Measurements from ENCODE around the gene GFRA4.

The GFRA4 gene

GRCh38 chr20:3707508-3707899 is 44.3 kb upstream of the GFRA4 start:
- Mint-ChIP-seq H3K4me1 (peaks cover 5% of the 10 kb centered on the region), H3K4me3 (no peak overlapping the region), H3K27ac (no peak overlapping the region), H3K9me3 (no peaks in the 10 kb centered on the region), H3K36me3 (ENCODE audit: low read depth) (no peaks in the 10 kb centered on the region), H3K27me3 (ENCODE audit: low read depth) (peaks cover 7% of the 10 kb centered on the region)
- TF ChIP-seq CTCF (IDR thresholded peaks at IDR 0.05; ENCODE audit: unreplicated experiment in 3 of 3) = no peak

DNA sequence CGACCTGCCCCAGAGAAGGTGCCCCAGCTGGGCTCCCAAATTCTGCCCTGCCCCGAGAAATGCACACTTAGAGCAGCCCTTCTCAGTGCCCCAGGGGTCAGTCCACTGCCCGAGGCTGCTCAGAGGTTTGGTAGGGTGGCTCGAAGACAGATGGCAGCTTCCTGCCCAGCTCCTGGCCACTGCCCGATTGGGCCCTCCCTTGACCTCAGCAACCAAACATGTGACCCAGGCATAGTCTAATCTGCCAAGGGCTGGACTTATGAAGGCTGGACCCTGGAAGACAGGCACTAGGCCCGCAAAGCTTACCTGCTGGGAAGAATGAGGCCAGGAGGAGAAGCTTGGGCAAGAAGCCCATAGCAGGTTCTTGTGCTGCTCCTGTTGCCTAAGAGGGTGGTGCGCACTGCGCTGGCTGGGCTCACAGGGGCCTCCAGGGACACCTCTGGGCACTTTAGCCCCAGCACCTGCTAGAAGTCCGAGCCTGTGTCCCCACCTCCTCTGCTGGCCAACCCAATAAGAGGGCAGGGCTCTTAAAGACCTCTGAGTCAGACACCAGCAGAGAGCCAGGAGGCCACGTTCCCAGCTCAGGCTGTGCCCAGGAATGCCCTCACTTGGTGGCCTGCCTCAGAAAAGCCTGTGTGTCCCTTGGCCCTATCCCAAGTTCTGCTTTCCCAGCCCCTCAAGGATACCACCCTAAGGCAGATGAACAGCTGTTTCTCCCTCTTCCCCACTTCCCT is 43.7 kb upstream of the GFRA4 start:
- H3K36me3 Mint-ChIP-seq (ENCODE audit: low read depth) = no peaks in the 10 kb centered on the region
- no peak overlapping the region for H3K4me3 Mint-ChIP-seq
- H3K27ac Mint-ChIP-seq = no peak overlapping the region
- peaks cover 7% of the 10 kb centered on the region for H3K27me3 Mint-ChIP-seq (ENCODE audit: low read depth)
- H3K4me1 Mint-ChIP-seq = peaks cover 5% of the 10 kb centered on the region
- no peaks in the 10 kb centered on the region for H3K9me3 Mint-ChIP-seq
- no peak for TF ChIP-seq CTCF (IDR thresholded peaks at IDR 0.05; ENCODE audit: unreplicated experiment in 3 of 3)

DNA sequence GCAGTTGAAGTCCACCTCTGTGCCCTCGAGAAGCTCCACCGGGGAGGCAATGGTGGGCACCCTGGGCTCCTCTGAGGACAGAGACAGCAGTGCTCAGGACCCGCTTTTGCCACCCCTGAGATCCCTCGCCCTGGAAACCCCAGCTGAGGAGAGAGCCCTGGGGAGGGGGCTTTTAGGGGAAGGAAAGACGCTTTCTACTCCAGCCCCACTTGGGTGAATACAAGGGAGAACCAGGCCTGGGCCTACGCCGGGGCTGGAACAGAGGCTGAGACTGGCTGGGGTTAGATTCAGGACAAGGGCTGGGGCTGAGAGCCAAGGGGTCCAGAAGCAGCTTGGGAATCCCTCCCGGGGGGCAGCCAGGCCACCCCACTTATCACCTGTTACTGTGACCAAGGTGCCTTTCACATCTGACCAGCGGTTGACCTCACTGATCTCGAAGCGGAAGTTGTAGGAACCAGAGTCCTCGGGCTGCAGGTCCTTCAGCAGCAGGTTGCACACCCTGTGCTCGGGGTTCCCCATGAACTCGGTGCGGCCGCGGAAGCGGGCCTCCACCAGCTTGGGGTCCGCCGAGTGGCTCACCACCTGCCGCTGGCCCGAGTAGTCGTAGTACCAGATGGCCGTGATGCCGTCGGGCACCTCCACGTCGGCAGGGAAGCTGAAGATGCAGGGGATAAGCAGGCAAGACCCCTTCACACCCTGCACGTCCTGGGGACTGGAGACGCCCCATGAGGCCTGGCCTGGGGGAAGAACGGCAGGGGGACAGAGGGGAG is 43.0 kb upstream of the GFRA4 start:
- Mint-ChIP-seq H3K4me1 (peaks cover 5% of the 10 kb centered on the region), H3K27me3 (ENCODE audit: low read depth) (peaks cover 7% of the 10 kb centered on the region), H3K36me3 (ENCODE audit: low read depth) (no peaks in the 10 kb centered on the region), H3K9me3 (no peaks in the 10 kb centered on the region), H3K27ac (no peak overlapping the region), H3K4me3 (no peak overlapping the region)
- TF ChIP-seq CTCF (IDR thresholded peaks at IDR 0.05; ENCODE audit: unreplicated experiment in 3 of 3) = no peak

GRCh38 chr20:3705491-3705969 is 42.3 kb upstream of the GFRA4 start:
- H3K27me3 Mint-ChIP-seq (ENCODE audit: low read depth) = peaks cover 7% of the 10 kb centered on the region
- no peaks in the 10 kb centered on the region for H3K9me3 Mint-ChIP-seq
- peaks cover 5% of the 10 kb centered on the region for H3K4me1 Mint-ChIP-seq
- no peaks in the 10 kb centered on the region for H3K36me3 Mint-ChIP-seq (ENCODE audit: low read depth)
- H3K4me3 Mint-ChIP-seq = no peak overlapping the region
- no peak for TF ChIP-seq CTCF (IDR thresholded peaks at IDR 0.05; ENCODE audit: unreplicated experiment in 3 of 3)
- no peak overlapping the region for H3K27ac Mint-ChIP-seq

DNA sequence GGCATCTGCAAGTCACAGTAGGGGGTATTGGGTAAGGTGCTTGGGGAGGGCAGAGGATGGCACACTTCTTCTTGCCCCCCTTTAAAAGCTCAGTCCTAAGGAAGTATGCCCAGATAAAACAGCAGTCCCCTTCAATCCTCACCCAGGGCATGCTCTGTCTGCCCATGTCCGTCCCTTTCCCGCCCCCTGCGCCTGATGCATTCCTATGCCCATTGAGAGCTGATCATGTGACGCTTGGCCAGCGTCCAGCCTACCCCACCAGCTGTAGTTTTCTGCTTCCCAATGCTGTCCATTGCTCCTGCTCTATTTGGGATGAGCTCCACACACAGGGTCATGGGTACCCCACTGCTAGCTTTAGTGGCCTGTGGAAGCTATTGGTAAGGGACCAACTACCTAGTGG is 40.9 kb upstream of the GFRA4 start:
- H3K9me3 Mint-ChIP-seq = no peaks in the 10 kb centered on the region
- TF ChIP-seq CTCF (IDR thresholded peaks at IDR 0.05; ENCODE audit: unreplicated experiment in 3 of 3) = no peak
- no peak overlapping the region for H3K27ac Mint-ChIP-seq
- no peaks in the 10 kb centered on the region for H3K4me1 Mint-ChIP-seq
- no peak overlapping the region for H3K4me3 Mint-ChIP-seq
- peaks cover 7% of the 10 kb centered on the region for H3K27me3 Mint-ChIP-seq (ENCODE audit: low read depth)
- no peaks in the 10 kb centered on the region for H3K36me3 Mint-ChIP-seq (ENCODE audit: low read depth)
